Fibroblast of the aortic adventitia (primary cell): ENCODE data around the gene OR10P1. TPM values are rescaled to one million over a fixed set of nuclear protein-coding genes. Genes with fewer than 3 reads are reported as not detected.
A peak's percentile ranks its signal among the peaks of the same experiment; 100 is the strongest.

Experiments
- DNase-seq: peaks from one replicate; pipeline ENCODE4 v3.0.0-alpha.2; 2010; ENCODE audit warnings: low read depth
- H3K4me3 ChIP-seq: 2 replicates; pipeline ENCODE4 v1.5.1; 2011; ENCODE audit warnings: low read depth, mild to moderate bottlenecking, control low read depth, low read length, moderate library complexity
- CTCF ChIP-seq: IDR thresholded peaks from 2 replicates; pipeline ENCODE4 v1.5.1; 2011; ENCODE audit warnings: mild to moderate bottlenecking, low read length, control low read depth, inconsistent platforms; ENCODE audit not compliant: insufficient read depth
- total RNA-seq: library from RNA; depleted of rRNA; stranded (reverse); fragments of >200 nt; gene quantifications from 2 replicates; pipeline ENCODE4 v1.2.3, GENCODE V29; 2012; ENCODE audit warnings: low replicate concordance

Gene OR10P1
- total RNA-seq, 1 donor: not detected

DNA sequence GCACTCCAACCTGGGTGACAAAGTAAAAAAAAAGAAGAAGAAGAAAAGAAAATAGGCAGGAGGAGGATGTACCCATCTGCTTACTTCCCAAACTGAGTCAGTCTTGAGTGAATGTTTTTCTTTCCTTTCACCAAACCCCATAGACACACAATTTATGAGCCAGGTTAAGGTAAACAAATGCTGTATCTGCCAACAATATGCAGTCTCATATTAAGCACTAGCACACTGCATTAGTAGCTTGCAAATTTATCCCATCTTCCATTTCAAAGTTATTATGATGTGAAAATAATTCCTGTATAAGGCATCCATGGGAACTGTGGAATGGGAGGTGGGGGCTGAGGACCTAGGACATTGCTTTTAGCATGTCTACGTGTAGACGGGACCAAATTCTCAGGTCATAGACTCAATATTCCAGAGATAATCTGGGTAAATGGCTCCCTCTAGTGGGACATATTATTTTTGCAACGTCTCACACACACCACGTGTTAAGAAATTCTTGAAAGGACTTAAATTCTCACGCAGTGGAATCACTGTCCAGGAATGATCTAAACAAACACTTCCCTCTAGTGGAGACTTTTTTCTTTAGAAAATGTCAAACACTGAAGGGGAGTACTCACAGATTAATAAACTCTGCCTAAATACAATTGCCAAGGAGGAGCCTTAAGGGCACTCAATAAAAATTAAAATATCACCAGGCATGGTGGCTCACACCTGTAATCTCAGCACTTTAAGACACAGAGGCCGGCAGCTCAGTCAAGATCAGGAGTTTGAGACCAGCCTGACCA lies 17.1 kb upstream of the OR10P1 start:
- no peak overlapping the region for H3K4me3 ChIP-seq
- peak; percentile 69 for TF ChIP-seq CTCF
- DNase-seq: peak; percentile 96

- TF ChIP-seq CTCF: no peak
- no peak for DNase-seq
- H3K4me3 ChIP-seq: no peak overlapping the region
Measured at GRCh38 chr12:55624056-55624455, 12.6 kb upstream of the OR10P1 start.

GRCh38 chr12:55626154-55626553 lies 10.5 kb upstream of the OR10P1 start:
- H3K4me3 ChIP-seq: no peak overlapping the region
- no peak for TF ChIP-seq CTCF

GRCh38 chr12:55629058-55629841 lies 7.4 kb upstream of the OR10P1 start:
- no peak for DNase-seq
- no peak overlapping the region for H3K4me3 ChIP-seq
- no peak for TF ChIP-seq CTCF

More at GRCh38 chr12:55626154-55626553, 10.5 kb upstream of the OR10P1 start:
- no peak for DNase-seq

GRCh38 chr12:55631056-55631455 lies 5.6 kb upstream of the OR10P1 start:
- no peak for TF ChIP-seq CTCF
- no peak for DNase-seq
- no peak overlapping the region for H3K4me3 ChIP-seq

- H3K4me3 ChIP-seq: no peak overlapping the region
- TF ChIP-seq CTCF: no peak
- no peak for DNase-seq
Measured at GRCh38 chr12:55631733-55632132, 5.0 kb upstream of the OR10P1 start.
